HG03432 (cell line): ENCODE results near the gene STOML1.

Experiments used
- ATAC-seq: cut with Tn5 transposase; IDR thresholded peaks from one replicate; pipeline ENCODE4 v1.9.1; 2021; ENCODE audit warnings: mild to moderate bottlenecking, moderate library complexity; ENCODE audit not compliant: unreplicated experiment

Gene STOML1

GRCh38 chr15:73991726-73992593 lies at the start of gene STOML1:
STOML1 (minus strand) TSS chr15:73992295; CDS start chr15:73992223, 72 bp downstream.
- ATAC-seq = peak; percentile 76

GRCh38 chr15:74041311-74041756 lies 49.2 kb upstream of the STOML1 start:
- no peak for ATAC-seq

GRCh38 chr15:74040109-74040850 lies 48.2 kb upstream of the STOML1 start:
- no peak for ATAC-seq

- ATAC-seq = no peak
These were observed 47.5 kb upstream of the STOML1 start for GRCh38 chr15:74039656-74040010.

GRCh38 chr15:74038707-74039655 lies 46.9 kb upstream of the STOML1 start:
- no peak for ATAC-seq

GRCh38 chr15:74037171-74038117 lies 45.3 kb upstream of the STOML1 start:
- ATAC-seq = no peak

- ATAC-seq = no peak
These were observed 44.4 kb upstream of the STOML1 start for GRCh38 chr15:74036271-74037170.

- no peak for ATAC-seq
These were observed 43.3 kb upstream of the STOML1 start for GRCh38 chr15:74035121-74036017.

GRCh38 chr15:74034206-74034755 lies 42.2 kb upstream of the STOML1 start:
- ATAC-seq = no peak

- ATAC-seq = no peak
These were observed 40.8 kb upstream of the STOML1 start for GRCh38 chr15:74032606-74033561.

GRCh38 chr15:74032046-74032445 lies 40.0 kb upstream of the STOML1 start:
- no peak for ATAC-seq

- ATAC-seq = no peak
These were observed 36.6 kb upstream of the STOML1 start for GRCh38 chr15:74028646-74029045.

GRCh38 chr15:74027688-74028087 lies 35.6 kb upstream of the STOML1 start:
- no peak for ATAC-seq

- ATAC-seq = no peak
These were observed 33.3 kb upstream of the STOML1 start for GRCh38 chr15:74025436-74025835.

GRCh38 chr15:74024687-74025086 lies 32.6 kb upstream of the STOML1 start:
- ATAC-seq = no peak

- ATAC-seq = no peak
These were observed 30.8 kb upstream of the STOML1 start for GRCh38 chr15:74022706-74023470.
